ENCODE results near the gene SCP2. TPM values are rescaled to one million over a fixed set of nuclear protein-coding genes. Genes with fewer than 3 reads are reported as not detected.

SCP2 gene
- total and polyA plus RNA-seq, 8 donors: 45.7 to 110 (median 70.4) TPM

DNA sequence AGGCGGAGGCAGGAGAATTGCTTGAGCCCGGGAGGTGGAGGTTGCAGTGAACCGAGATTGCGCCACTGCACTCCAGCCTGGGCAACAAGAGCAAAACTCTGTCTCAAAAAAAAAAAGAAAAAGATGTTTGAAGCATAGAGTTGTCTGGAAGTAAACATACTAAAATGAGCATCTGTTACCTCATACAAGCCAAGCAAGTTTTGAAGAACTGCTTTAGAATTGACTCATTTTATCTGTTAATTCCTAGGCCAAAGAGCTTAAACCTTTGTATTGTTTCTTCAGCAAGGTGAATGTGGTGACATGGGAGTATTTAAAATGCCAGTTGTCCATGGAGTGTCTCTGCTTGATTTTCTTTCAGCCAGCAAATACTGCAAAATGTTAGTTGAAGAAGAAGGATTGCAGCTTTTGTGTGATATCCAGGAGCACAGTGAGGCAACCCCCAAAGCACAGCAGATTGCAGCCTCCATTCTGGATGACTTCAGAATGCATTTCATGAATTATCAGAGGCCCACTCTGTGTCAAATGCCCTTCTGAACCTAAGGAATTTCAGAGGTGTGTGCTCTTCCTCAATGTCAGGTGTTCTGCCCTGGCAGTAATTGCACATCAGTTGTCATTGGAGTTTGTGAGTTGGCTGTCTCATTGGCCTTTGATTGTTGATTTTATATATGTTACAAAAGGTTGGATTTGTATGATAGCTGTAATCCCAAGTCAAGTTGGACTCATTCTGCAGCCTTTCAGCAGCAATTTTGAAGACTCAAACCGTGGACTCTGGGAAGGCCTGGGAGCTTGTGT, 34.5 kb upstream of the SCP2 start:
- Histone ChIP-seq H3K36me3 (no peaks in the 10 kb centered on the region), H3K9me3 (no peaks in the 10 kb centered on the region), H3K27ac (no peak overlapping the region), H3K4me1 (no peaks in the 10 kb centered on the region), H3K27me3 (no peaks in the 10 kb centered on the region), H3K4me3 (no peak overlapping the region)
- intact Hi-C loops (cut with DNase I): no loop called here
- no peak for FAIRE-seq
- 95 to 98% methylated on average over 5 of the region's 5 CpGs for WGBS, 2 donors
- ATAC-seq: no peak
- TF ChIP-seq, protein P1, sequence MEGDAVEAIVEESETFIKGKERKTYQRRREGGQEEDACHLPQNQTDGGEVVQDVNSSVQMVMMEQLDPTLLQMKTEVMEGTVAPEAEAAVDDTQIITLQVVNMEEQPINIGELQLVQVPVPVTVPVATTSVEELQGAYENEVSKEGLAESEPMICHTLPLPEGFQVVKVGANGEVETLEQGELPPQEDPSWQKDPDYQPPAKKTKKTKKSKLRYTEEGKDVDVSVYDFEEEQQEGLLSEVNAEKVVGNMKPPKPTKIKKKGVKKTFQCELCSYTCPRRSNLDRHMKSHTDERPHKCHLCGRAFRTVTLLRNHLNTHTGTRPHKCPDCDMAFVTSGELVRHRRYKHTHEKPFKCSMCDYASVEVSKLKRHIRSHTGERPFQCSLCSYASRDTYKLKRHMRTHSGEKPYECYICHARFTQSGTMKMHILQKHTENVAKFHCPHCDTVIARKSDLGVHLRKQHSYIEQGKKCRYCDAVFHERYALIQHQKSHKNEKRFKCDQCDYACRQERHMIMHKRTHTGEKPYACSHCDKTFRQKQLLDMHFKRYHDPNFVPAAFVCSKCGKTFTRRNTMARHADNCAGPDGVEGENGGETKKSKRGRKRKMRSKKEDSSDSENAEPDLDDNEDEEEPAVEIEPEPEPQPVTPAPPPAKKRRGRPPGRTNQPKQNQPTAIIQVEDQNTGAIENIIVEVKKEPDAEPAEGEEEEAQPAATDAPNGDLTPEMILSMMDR (IDR thresholded peaks at IDR 0.05): no peak
- DNase-seq: no peak

DNA sequence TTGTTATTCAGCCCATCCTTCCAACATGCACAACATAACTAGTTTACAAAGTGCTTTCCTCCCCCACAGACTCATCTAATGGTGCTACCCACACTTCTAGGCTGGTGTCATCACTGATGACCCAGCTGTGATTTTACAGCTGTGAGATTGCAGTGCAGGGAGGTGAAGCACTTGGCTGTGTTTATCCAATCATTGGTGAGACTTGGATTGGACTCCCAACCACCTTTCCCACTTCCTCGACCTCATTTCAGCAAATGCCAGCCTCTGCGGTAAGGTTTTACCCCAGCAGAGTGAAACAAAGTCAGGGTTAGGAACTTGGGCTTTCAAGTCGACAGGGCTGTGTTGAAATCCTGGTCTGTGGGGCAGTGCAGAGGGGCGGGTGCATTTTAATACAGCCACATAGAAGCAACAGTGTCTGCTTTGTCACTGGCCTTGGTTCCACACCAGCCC, 27.6 kb upstream of the SCP2 start:
- H3K4me3 ChIP-seq: no peak overlapping the region
- FAIRE-seq (no peak), DNase-seq (no peak), ATAC-seq (no peak)
- H3K9me3 ChIP-seq: no peaks in the 10 kb centered on the region
- TF ChIP-seq, protein P1 (IDR thresholded peaks at IDR 0.05): no peak
- intact Hi-C loops (cut with DNase I): no loop called here
- H3K27me3 ChIP-seq: no peaks in the 10 kb centered on the region
- no peaks in the 10 kb centered on the region for H3K4me1 ChIP-seq
- peaks cover 0 to 8% (median 0%) of the 10 kb centered on the region in 3 donors for H3K36me3 ChIP-seq
- H3K27ac ChIP-seq: no peak overlapping the region
- 49% methylated on average over 4 of the region's 4 CpGs for WGBS, 2 donors

DNA sequence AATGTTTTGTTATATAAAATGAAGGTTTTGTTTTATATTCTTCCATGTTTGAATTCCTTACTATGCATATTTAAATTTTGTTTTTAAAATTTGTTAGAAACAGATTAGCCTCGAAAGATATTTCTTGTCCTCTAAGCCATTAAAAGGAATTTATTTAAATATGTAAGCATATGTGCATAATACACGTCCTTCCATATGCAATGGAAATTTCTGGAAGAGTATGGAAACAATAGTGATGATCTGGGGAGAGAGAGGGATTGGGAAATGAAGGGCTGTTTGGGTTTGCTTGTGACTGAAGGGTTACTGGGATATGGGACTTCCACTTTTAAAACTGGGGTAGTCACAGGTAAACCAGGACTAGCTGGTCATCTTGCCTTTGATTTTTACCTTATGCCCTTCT, 26.7 kb upstream of the SCP2 start:
- ATAC-seq (no peak), DNase-seq (no peak), FAIRE-seq (no peak)
- intact Hi-C loops (cut with DNase I): no loop called here
- H3K9me3 ChIP-seq: no peaks in the 10 kb centered on the region
- 75 to 83% methylated on average over 2 of the region's 2 CpGs for WGBS, 2 donors
- no peak overlapping the region for H3K4me3 ChIP-seq
- no peak overlapping the region for H3K27ac ChIP-seq
- no peaks in the 10 kb centered on the region for H3K27me3 ChIP-seq
- H3K36me3 ChIP-seq: peaks cover 0 to 10% (median 0%) of the 10 kb centered on the region in 3 donors
- no peaks in the 10 kb centered on the region for H3K4me1 ChIP-seq
- TF ChIP-seq, protein P1 (IDR thresholded peaks at IDR 0.05): no peak

DNA sequence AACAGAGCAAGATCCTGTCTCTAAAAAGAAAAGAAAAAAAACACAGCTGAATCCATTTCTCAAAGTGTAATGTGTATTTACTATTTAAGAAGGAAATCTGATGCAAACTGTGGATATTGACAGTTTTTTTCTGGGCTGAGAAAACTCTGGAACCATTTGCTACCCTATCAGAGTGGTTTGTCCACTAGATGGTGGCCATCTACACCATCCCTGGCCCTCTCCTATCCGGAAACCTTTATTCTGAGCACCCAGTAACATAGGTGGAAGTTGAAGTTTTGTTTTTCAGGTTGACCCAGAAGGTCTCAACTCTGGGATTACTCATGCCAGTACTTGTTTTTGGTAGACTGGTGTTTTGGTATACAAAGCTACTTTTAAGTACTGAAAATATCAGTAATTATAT, 25.7 kb upstream of the SCP2 start:
- H3K27me3 ChIP-seq: no peaks in the 10 kb centered on the region
- no peaks in the 10 kb centered on the region for H3K4me1 ChIP-seq
- DNase-seq (no peak), ATAC-seq (no peak), FAIRE-seq (no peak)
- intact Hi-C loops (cut with DNase I): no loop called here
- H3K27ac ChIP-seq: no peak overlapping the region
- WGBS, 2 donors: 75 to 86% methylated on average over 1 of the region's 1 CpG
- H3K36me3 ChIP-seq: peaks cover 0 to 10% (median 0%) of the 10 kb centered on the region in 3 donors
- no peak overlapping the region for H3K4me3 ChIP-seq
- H3K9me3 ChIP-seq: no peaks in the 10 kb centered on the region
- TF ChIP-seq, protein P1 (IDR thresholded peaks at IDR 0.05): no peak

Data from pancreas (tissue), 10 donors.